HL-60 (cell line): Measurements from ENCODE around the gene LRRC17.

Experiments used
- GABPA ChIP-seq: IDR thresholded peaks from 2 replicates; pipeline ENCODE4 v1.6.1; 2012; ENCODE audit warnings: low read depth
- POLR2AphosphoS5 ChIP-seq: IDR thresholded peaks from 2 replicates; pipeline ENCODE4 v1.6.1; 2012; ENCODE audit warnings: low read depth
- SPI1 ChIP-seq: IDR thresholded peaks from 2 replicates; pipeline ENCODE4 v1.6.1; 2012; ENCODE audit warnings: low read depth, mild to moderate bottlenecking, borderline replicate concordance
- TF ChIP-seq, protein P1 (sequence below): IDR thresholded peaks from one replicate; pipeline ENCODE4 v1.5.1; 2011; ENCODE audit warnings: low read length, control low read depth, inconsistent platforms; ENCODE audit not compliant: insufficient read depth
- TF ChIP-seq, protein P2 (sequence below): IDR thresholded peaks from 2 replicates; pipeline ENCODE4 v1.6.1; 2012; ENCODE audit warnings: low read depth; ENCODE audit not compliant: insufficient replicate concordance

DNA sequence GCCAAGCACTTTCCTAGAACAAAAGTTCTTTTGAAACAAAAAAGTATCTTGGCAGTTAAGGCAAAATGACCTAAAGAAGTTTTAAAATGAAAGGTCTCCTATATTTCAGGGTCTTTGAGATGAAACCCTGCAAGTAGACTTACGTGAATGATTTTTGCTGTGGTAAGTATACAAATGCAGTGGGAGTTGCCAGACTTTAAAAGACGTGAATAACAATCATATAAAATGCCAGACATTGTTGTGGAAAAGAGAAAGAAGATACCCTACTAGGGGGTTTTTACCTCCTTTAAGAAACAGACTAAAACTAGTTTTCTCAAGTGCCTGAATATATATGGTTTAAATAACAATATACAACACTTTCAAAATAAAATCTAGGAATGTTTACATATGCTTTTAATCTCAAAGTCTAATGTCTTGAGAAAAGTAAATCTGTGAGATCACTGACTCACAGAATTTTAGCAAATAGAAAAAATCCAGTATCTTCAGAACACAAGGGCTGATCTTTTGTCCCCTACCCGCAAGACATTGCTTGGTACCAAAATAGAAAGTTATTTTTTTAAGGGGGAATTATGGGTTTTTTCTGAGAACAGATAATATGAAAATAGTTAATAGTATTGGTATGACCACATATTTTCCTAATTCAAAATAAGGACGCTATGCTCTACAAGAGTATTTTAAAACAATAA, 29.5 kb downstream of the LRRC17 start:
- TF ChIP-seq, protein P1, sequence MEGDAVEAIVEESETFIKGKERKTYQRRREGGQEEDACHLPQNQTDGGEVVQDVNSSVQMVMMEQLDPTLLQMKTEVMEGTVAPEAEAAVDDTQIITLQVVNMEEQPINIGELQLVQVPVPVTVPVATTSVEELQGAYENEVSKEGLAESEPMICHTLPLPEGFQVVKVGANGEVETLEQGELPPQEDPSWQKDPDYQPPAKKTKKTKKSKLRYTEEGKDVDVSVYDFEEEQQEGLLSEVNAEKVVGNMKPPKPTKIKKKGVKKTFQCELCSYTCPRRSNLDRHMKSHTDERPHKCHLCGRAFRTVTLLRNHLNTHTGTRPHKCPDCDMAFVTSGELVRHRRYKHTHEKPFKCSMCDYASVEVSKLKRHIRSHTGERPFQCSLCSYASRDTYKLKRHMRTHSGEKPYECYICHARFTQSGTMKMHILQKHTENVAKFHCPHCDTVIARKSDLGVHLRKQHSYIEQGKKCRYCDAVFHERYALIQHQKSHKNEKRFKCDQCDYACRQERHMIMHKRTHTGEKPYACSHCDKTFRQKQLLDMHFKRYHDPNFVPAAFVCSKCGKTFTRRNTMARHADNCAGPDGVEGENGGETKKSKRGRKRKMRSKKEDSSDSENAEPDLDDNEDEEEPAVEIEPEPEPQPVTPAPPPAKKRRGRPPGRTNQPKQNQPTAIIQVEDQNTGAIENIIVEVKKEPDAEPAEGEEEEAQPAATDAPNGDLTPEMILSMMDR, result no peak
- no peak for TF ChIP-seq POLR2AphosphoS5
- TF ChIP-seq, protein P2, sequence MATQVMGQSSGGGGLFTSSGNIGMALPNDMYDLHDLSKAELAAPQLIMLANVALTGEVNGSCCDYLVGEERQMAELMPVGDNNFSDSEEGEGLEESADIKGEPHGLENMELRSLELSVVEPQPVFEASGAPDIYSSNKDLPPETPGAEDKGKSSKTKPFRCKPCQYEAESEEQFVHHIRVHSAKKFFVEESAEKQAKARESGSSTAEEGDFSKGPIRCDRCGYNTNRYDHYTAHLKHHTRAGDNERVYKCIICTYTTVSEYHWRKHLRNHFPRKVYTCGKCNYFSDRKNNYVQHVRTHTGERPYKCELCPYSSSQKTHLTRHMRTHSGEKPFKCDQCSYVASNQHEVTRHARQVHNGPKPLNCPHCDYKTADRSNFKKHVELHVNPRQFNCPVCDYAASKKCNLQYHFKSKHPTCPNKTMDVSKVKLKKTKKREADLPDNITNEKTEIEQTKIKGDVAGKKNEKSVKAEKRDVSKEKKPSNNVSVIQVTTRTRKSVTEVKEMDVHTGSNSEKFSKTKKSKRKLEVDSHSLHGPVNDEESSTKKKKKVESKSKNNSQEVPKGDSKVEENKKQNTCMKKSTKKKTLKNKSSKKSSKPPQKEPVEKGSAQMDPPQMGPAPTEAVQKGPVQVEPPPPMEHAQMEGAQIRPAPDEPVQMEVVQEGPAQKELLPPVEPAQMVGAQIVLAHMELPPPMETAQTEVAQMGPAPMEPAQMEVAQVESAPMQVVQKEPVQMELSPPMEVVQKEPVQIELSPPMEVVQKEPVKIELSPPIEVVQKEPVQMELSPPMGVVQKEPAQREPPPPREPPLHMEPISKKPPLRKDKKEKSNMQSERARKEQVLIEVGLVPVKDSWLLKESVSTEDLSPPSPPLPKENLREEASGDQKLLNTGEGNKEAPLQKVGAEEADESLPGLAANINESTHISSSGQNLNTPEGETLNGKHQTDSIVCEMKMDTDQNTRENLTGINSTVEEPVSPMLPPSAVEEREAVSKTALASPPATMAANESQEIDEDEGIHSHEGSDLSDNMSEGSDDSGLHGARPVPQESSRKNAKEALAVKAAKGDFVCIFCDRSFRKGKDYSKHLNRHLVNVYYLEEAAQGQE, result no peak
- no peak for TF ChIP-seq GABPA
- no peak for TF ChIP-seq SPI1
